Fibroblast of villous mesenchyme (primary cell): ENCODE measurements around the gene SLC25A14. TPM values are rescaled to one million over a fixed set of nuclear protein-coding genes. Genes with fewer than 3 reads are reported as not detected.

Experiments used
- DNase-seq: peaks from one replicate; pipeline ENCODE4 v3.0.0-alpha.2; 2010; ENCODE audit warnings: low read depth
- H3K4me3 ChIP-seq: 2 replicates; pipeline ENCODE4 v1.5.1; 2011; ENCODE audit warnings: low read depth, mild to moderate bottlenecking, low read length
- CTCF ChIP-seq: IDR thresholded peaks from 2 replicates; pipeline ENCODE4 v1.5.1; 2012; ENCODE audit warnings: low read depth, mild to moderate bottlenecking, low read length; ENCODE audit not compliant: insufficient read depth
- small RNA-seq: library from RNA; depleted of rRNA; stranded (forward); fragments of <200 nt; gene quantifications from one replicate; pipeline ENCODE3, GENCODE V24; 2012
- total RNA-seq: library from RNA; depleted of rRNA; stranded (reverse); fragments of >200 nt; gene quantifications from 2 replicates; pipeline ENCODE4 v1.2.3, GENCODE V29; 2012

Gene SLC25A14
- total RNA-seq, 1 donor = 12.5 TPM

- TF ChIP-seq CTCF = no peak
- H3K4me3 ChIP-seq = no peak overlapping the region
- no peak for DNase-seq
These were observed 79.5 kb downstream of the SLC25A14 start for GRCh38 chrX:130419263-130419662.

Small RNA genes within 50 kb of the gene (small RNA-seq; reads per million reads assigned to genes)
- not detected for gene AL035423.1
- not detected for gene RNU6-1130P

Other genes starting within 250 kb of the SLC25A14 start
- gene ELF4, start 229.4 kb upstream of the SLC25A14 start, total RNA-seq = 16.4 and 21.3 TPM in 2 replicates
- gene AIFM1, start 174.1 kb upstream of the SLC25A14 start, total RNA-seq = 13.5 and 16.0 TPM in 2 replicates
- gene RAB33A, start 168.0 kb upstream of the SLC25A14 start, total RNA-seq = 1.3 and 3.5 TPM in 2 replicates
- 7.1 and 12.1 TPM in 2 replicates for gene ZNF280C, start 71.0 kb upstream of the SLC25A14 start, total RNA-seq
- gene GPR119, start 45.8 kb downstream of the SLC25A14 start, total RNA-seq = not detected in 2 replicates
- gene RBMX2, start 62.1 kb downstream of the SLC25A14 start, total RNA-seq = 17.3 and 17.4 TPM in 2 replicates